B cell (primary cell): ENCODE measurements around the gene TSPAN18. TPM values are rescaled to one million over a fixed set of nuclear protein-coding genes. Genes with fewer than 3 reads are reported as not detected.

Experiments
- ATAC-seq: fragments of 200-7000 bp; cut with Tn5 transposase; one replicate; pipeline ENCODE4 v1.10.0; 2021; ENCODE audit warnings: low read depth, mild to moderate bottlenecking, moderate number of reproducible peaks, moderate library complexity
- CTCF ChIA-PET: fragments of 350-600 bp; sonication (Branson Sonifier 250); formaldehyde crosslinking; loops from one replicate; lab custom pipeline; 2021; ENCODE audit warnings: antibody characterized with exemption, inconsistent platforms; lab: Charles Lee
- POLR2A ChIA-PET: fragments of 350-600 bp; sonication (Branson Sonifier 250); formaldehyde crosslinking; loops from one replicate; lab custom pipeline; 2021; ENCODE audit warnings: antibody characterized with exemption; lab: Charles Lee
- DNase-seq: peaks from one replicate; pipeline ENCODE4 v3.0.0; 2013
- H2AFZ ChIP-seq: 2 replicates; pipeline ENCODE4 v1.6.1; 2012; ENCODE audit warnings: mild to moderate bottlenecking, low read depth, low read length; ENCODE audit not compliant: insufficient read depth, poor library complexity, severe bottlenecking
- H3K27ac ChIP-seq, 2 donors: 1 replicate in 1 of 2; 2 replicates in 1 of 2; pipeline ENCODE4 v1.5.1; 2012 to 2013; ENCODE audit warnings: low read length in 2 of 2, mild to moderate bottlenecking in 2 of 2, moderate library complexity in 1 of 2
- H3K27me3 ChIP-seq, 4 experiments: fragments of 200-600 bp in 1 of 4; sonication (generic) in 1 of 4; replicated peaks in 1 of 4; 1 replicate in 2 of 4; 2 replicates in 2 of 4; pipeline versions ENCODE4 v1.6.1 to v1.7.0; 2013 to 2016; ENCODE audit warnings: low read length in 3 of 4, mild to moderate bottlenecking in 2 of 4, mixed read lengths in 1 of 4, moderate library complexity in 1 of 4; ENCODE audit not compliant: insufficient read depth in 4 of 4, control insufficient read depth in 3 of 4; ENCODE audit errors: control extremely low read depth in 1 of 4
- H3K36me3 ChIP-seq, 2 experiments: replicated peaks in 1 of 2; 1 replicate in 1 of 2; 2 replicates in 1 of 2; pipeline versions ENCODE4 v1.6.1 to v1.7.1; 2013; ENCODE audit warnings: low read length in 1 of 2; ENCODE audit not compliant: insufficient read depth in 2 of 2, control insufficient read depth in 1 of 2; ENCODE audit errors: control extremely low read depth in 1 of 2, extremely low read depth in 1 of 2
- H3K4me1 ChIP-seq, 2 donors: fragments of 200-600 bp in 1 of 2; sonication (generic) in 1 of 2; 1 replicate in 1 of 2; 2 replicates in 1 of 2; pipeline versions ENCODE4 v1.5.1 to v1.6.1; 2013 to 2017; ENCODE audit warnings: low read length in 2 of 2; ENCODE audit not compliant: control insufficient read depth in 2 of 2, insufficient read depth in 2 of 2
- H3K4me2 ChIP-seq: replicated peaks from 2 replicates; pipeline ENCODE3; 2012; ENCODE audit warnings: mild to moderate bottlenecking, low read depth, low read length; ENCODE audit not compliant: poor library complexity, severe bottlenecking
- H3K4me3 ChIP-seq, 5 experiments: fragments of 200-600 bp in 1 of 5; sonication (generic) in 1 of 5; 1 replicate in 3 of 5; 2 replicates in 2 of 5; pipeline versions ENCODE4 v1.5.1 to v1.7.0; 2011 to 2016; ENCODE audit warnings: low read length in 4 of 5, mild to moderate bottlenecking in 4 of 5, low read depth in 2 of 5, control low read depth in 1 of 5, moderate library complexity in 1 of 5; ENCODE audit not compliant: insufficient read depth in 1 of 5; ENCODE audit errors: control extremely low read depth in 1 of 5, extremely low read depth in 1 of 5
- H3K79me2 ChIP-seq: fragments of 200-600 bp; sonication (generic); one replicate; pipeline ENCODE4 v1.6.0; 2016; ENCODE audit warnings: low read length; ENCODE audit not compliant: control insufficient read depth, insufficient read depth
- H3K9ac ChIP-seq: fragments of 200-600 bp; sonication (generic); 2 replicates; pipeline ENCODE4 v1.6.1; 2017; ENCODE audit warnings: mild to moderate bottlenecking, low read length, moderate library complexity
- H3K9me3 ChIP-seq, 3 donors: one replicate each; pipeline versions ENCODE4 v1.6.1 to v1.7.1; 2013; ENCODE audit warnings: low read length in 2 of 3; ENCODE audit not compliant: control insufficient read depth in 2 of 3, insufficient read depth in 1 of 3; ENCODE audit errors: control extremely low read depth in 1 of 3
- H4K20me1 ChIP-seq: 2 replicates; pipeline ENCODE4 v1.6.0; 2012; ENCODE audit warnings: mild to moderate bottlenecking, low read length; ENCODE audit not compliant: insufficient read depth, control insufficient read depth, poor library complexity, severe bottlenecking
- H3K27ac Mint-ChIP-seq: one replicate; pipeline ENCODE4 v1.8.0; 2021; ENCODE audit warnings: mixed read lengths
- H3K27me3 Mint-ChIP-seq: one replicate; pipeline ENCODE4 v1.8.0; 2021; ENCODE audit warnings: mixed read lengths
- H3K4me1 Mint-ChIP-seq: one replicate; pipeline ENCODE4 v1.8.0; 2021; ENCODE audit warnings: mixed read lengths
- H3K4me3 Mint-ChIP-seq: one replicate; pipeline ENCODE4 v1.8.0; 2021; ENCODE audit warnings: mixed read lengths
- H3K9me3 Mint-ChIP-seq: one replicate; pipeline ENCODE4 v1.8.0; 2022; ENCODE audit warnings: mixed read lengths; ENCODE audit not compliant: insufficient read depth
- CTCF ChIP-seq: fragments of 200-600 bp; IDR thresholded peaks from one replicate; pipeline ENCODE4 v1.8.0; 2022; ENCODE audit warnings: antibody characterized with exemption, mild to moderate bottlenecking
- EZH2 ChIP-seq: IDR thresholded peaks from 2 replicates; pipeline ENCODE4 v1.6.1; 2012; ENCODE audit warnings: borderline replicate concordance, low read depth, mild to moderate bottlenecking, moderate library complexity, low read length; ENCODE audit not compliant: insufficient read depth, poor library complexity, severe bottlenecking
- WGBS: methylation state at CpG from one replicate; pipeline ENCODE4 v1.1.5; 2013; ENCODE audit warnings: missing lambda C conversion rate; ENCODE audit not compliant: insufficient coverage; 5-methylcytosine and 5-hydroxymethylcytosine counted together
- intact Hi-C: fragments of 100-400 bp; cut with micrococcal nuclease; formaldehyde crosslinking; loops from one replicate; pipeline ENCODE4 v1.10.0; 2022
- polyA plus RNA-seq: library from polyadenylated mRNA; depleted of rRNA; stranded (reverse); fragments of >200 nt; gene quantifications from 2 replicates; pipeline ENCODE4 v1.2.3, GENCODE V29; 2012
- total RNA-seq, 2 donors: library from RNA; stranded (reverse); fragments of 120-200 nt in 1 of 2; gene quantifications; 1 replicate in 1 of 2; 2 replicates in 1 of 2; pipeline versions ENCODE4 v1.2.3 to v1.2.4, GENCODE V29; 2013 to 2022

TSPAN18 gene
- total and polyA plus RNA-seq, 2 donors (not counting 1 experiment from before 2014, with no cell fraction given): 0.75 to 2.0 TPM

GRCh38 chr11:44943118-44943517 is 216.4 kb downstream of the TSPAN18 start:
- peaks cover 92% of the 10 kb centered on the region for H3K4me1 Mint-ChIP-seq
- peak overlapping the region; percentile 90 for H3K4me3 Mint-ChIP-seq
- POLR2A ChIA-PET: interaction anchor here (1.3 to 3.9 kb wide), 3 partner anchors 83 to 137 kb away, joined by 3 to 16 read pairs (median 4); no protein-coding TSS in a partner anchor

More at GRCh38 chr11:44943118-44943517, 216.4 kb downstream of the TSPAN18 start:
- no peak for TF ChIP-seq EZH2
- no peak for TF ChIP-seq CTCF
- Histone ChIP-seq H3K4me1 (peaks cover 57 to 74% of the 10 kb centered on the region in 2 donors), H3K27me3 (no peaks in the 10 kb centered on the region), H3K79me2 (peaks cover 58% of the 10 kb centered on the region), H4K20me1 (peaks cover 25% of the 10 kb centered on the region), H3K4me3 (peak overlapping the region in 4 of 5 experiments; percentile 10 to 53 (median 26)), H3K4me2 (peak overlapping the region; percentile 88), H3K9ac (peak overlapping the region; percentile 39), H3K36me3 (peaks cover 0 to 24% of the 10 kb centered on the region in 2 experiments), H3K9me3 (no peaks in the 10 kb centered on the region), H3K27ac (peak overlapping the region; percentile 38 to 67), H2AFZ (no peak overlapping the region)
- DNase-seq (peak; percentile 89), ATAC-seq (peak; percentile 93)
- intact Hi-C loops: loop anchor here (1.0 to 10.0 kb wide), 4 partner anchors 86 to 378 kb away; partner anchors contain the start of genes CD82 and PRDM11
- WGBS: 9% methylated on average over 6 of the region's 7 CpGs
- Mint-ChIP-seq H3K27me3 (no peaks in the 10 kb centered on the region), H3K27ac (peak overlapping the region; percentile 95), H3K9me3 (no peaks in the 10 kb centered on the region)
- CTCF ChIA-PET: interaction anchor here (0.8 to 9.6 kb wide), 6 partner anchors 15 to 167 kb away, joined by 3 to 154 read pairs (median 6); no protein-coding TSS in a partner anchor
